ENCODE data around the gene CYP2W1. TPM values are rescaled to one million over a fixed set of nuclear protein-coding genes. Genes with fewer than 3 reads are reported as not detected.
"Not testable (repeated sequence)": the region's sequence is repeated elsewhere in the genome, so short reads cannot be mapped to it uniquely, and the experiment has no call there.

Gene CYP2W1
- total RNA-seq, 1 donor from 2014 or later: not detected

DNA sequence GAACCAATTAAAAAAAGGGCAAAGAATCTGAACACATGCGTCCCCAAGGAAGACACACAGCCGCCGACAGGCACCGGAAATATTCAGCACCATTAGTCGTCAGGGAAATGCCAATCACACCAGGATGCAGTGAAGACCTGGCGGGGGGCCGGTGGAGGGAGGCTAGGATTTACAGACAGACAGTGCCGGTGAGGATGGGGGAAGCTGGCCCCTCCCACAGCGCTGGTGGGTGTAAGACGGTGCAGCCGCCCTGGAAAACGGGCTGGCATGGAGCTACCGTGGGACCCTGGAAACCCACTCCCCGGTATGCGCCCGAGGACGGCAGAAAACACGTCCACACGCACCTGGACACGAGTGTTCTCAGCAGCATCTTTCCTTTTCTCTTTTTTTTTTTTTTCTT, 23.7 kb upstream of the CYP2W1 start:
- Histone ChIP-seq H3K27ac (no peak overlapping the region), H3K4me3 (no peak overlapping the region), H3K36me3 (no peaks in the 10 kb centered on the region), H3K4me1 (peaks cover 28% of the 10 kb centered on the region), H3K27me3 (ENCODE audit: low read depth) (peaks cover 9% of the 10 kb centered on the region), H3K9me3 (no peaks in the 10 kb centered on the region)
- peak; percentile 41 for DNase-seq
- no peak for TF ChIP-seq CTCF (IDR thresholded peaks at IDR 0.05)
- no peak for ATAC-seq
- intact Hi-C loops (cut with DNase I): no loop called here

DNA sequence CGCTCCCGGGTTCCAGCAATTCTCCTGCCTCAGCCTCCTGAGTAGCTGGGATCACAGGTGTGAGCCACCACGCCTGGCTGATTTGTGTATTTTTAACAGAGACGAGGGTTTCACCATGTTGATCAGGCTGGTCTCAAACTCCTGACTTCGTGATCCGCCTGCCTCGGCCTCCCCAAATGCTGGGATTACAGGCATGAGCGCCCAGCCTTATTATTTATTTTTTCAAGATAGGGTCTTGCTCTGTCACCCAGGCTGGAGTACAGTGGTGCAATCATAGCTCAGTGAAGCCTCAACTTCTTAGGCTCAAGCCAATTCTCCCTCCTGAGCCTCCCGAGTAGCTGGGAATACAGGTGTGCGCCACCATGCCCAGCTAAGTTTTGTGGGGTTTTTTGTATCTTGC, 23.2 kb upstream of the CYP2W1 start:
- H3K27ac ChIP-seq; H3K27me3 ChIP-seq (ENCODE audit: low read depth); intact Hi-C loops (cut with DNase I); ATAC-seq; H3K4me3 ChIP-seq; H3K9me3 ChIP-seq; H3K36me3 ChIP-seq: not testable (repeated sequence)
- DNase-seq: peak; percentile 17
- H3K4me1 ChIP-seq: peaks cover 32% of the 10 kb centered on the region

DNA sequence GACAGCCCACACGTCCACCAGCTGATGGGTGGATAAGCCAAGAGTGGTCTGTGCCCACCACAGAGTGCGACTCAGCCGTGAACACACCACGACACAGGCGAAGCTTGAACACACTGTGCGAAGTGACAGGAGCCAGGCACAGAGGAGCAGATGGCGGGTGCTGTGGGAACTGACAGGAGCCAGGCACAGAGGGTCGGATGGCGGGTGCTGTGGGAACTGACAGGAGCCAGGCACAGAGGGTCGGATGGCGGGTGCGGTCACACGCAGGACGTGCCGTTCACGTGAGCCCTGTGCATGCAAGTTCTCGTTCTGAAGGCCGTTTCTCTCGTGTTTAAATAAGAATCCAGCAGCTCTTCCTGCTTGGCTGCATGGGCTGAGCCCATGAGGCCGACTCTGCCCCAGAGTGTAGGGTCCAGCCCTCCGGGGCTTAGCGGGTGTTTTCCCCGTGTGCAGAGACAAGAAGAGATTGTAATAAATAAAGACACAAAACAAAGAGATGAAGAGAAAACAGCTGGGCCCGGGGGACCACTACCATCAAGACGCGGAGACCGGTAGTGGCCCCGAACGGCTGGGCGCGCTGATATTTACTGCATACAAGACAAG, 22.6 kb upstream of the CYP2W1 start:
- H3K27ac ChIP-seq: no peak overlapping the region
- DNase-seq (peak; percentile 40), ATAC-seq (no peak)
- TF ChIP-seq CTCF (IDR thresholded peaks at IDR 0.05): no peak
- H3K27me3 ChIP-seq (ENCODE audit: low read depth): peaks cover 9% of the 10 kb centered on the region
- H3K4me1 ChIP-seq: peaks cover 34% of the 10 kb centered on the region
- no peaks in the 10 kb centered on the region for H3K36me3 ChIP-seq
- no peaks in the 10 kb centered on the region for H3K9me3 ChIP-seq
- intact Hi-C loops (cut with DNase I): no loop called here
- H3K4me3 ChIP-seq: no peak overlapping the region

DNA sequence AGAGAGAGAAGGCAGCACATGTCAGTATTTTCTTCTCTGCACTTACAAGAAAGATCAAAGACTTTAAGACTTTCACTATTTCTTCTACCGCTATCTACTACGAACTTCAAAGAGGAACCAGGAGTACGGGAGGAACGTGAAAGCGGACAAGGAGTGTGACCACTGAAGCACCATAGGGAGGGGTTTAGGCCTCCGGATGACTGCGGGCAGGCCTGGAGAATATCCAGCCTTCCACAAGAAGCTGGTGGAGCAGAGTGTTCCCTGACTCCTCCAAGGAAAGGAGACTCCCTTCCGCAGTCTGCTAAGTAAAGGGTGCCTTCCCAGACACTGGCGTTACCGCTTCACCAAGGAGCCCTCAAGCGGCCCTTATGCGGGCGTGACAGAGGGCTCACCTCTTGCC, 22.0 kb upstream of the CYP2W1 start:
- H3K9me3 ChIP-seq; ATAC-seq; H3K4me3 ChIP-seq; intact Hi-C loops (cut with DNase I); H3K27ac ChIP-seq; H3K36me3 ChIP-seq; H3K27me3 ChIP-seq (ENCODE audit: low read depth): not testable (repeated sequence)
- DNase-seq: peak; percentile 42
- H3K4me1 ChIP-seq: peaks cover 40% of the 10 kb centered on the region

- Histone ChIP-seq H3K4me3 (no peak overlapping the region), H3K27me3 (ENCODE audit: low read depth) (peaks cover 9% of the 10 kb centered on the region), H3K9me3 (no peaks in the 10 kb centered on the region), H3K4me1 (peaks cover 43% of the 10 kb centered on the region), H3K36me3 (peaks cover 6% of the 10 kb centered on the region), H3K27ac (no peak overlapping the region)
- intact Hi-C loops (cut with DNase I): no loop called here
- no peak for TF ChIP-seq CTCF (IDR thresholded peaks at IDR 0.05)
- ATAC-seq (no peak), DNase-seq (peak; percentile 35)
Measured at GRCh38 chr7:961546-962400, 21.2 kb upstream of the CYP2W1 start.

DNA sequence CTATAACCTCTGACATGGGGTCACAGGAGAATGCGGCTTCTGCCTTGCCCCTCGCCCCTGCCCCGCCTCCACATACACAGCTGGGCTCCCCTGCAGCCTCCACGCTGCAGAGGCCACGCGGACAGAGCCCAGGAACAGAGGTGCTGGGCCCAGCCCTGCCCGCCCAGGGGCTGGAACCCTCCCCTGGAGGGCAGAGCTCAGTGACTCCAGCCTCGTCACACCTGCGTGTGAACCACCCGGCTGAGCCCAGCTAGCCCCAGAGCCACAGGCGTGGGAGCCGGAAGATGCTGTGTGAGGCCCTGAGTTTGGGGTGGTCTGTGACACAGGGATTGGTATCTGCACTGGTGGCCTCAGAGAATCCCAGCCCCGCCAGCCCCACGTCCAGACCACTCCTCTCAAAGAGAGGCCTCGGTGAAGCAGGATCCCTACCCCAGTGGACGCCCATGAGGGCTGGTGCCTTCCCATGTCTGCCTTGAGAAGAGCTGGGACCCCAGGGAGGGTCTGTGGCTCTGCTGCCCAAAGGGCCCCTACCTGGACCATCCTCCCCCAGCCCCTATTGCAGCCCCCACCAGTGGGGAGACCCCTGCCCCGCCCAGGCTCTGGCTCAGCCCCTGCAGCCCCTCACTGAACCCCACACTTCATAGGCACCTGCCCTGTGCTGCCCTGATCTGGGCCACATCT, 20.4 kb upstream of the CYP2W1 start:
- H3K4me1 ChIP-seq: peaks cover 43% of the 10 kb centered on the region
- H3K36me3 ChIP-seq: peaks cover 13% of the 10 kb centered on the region
- peak; percentile 44 for DNase-seq
- no peak overlapping the region for H3K4me3 ChIP-seq
- intact Hi-C loops (cut with DNase I): no loop called here
- H3K9me3 ChIP-seq: no peaks in the 10 kb centered on the region
- H3K27ac ChIP-seq: no peak overlapping the region
- no peak for ATAC-seq
- TF ChIP-seq CTCF (IDR thresholded peaks at IDR 0.05): no peak
- peaks cover 5% of the 10 kb centered on the region for H3K27me3 ChIP-seq (ENCODE audit: low read depth)

All from lower lobe of right lung (tissue), 2 donors.